Measurements from ENCODE around the gene ZC3H18.
A peak's percentile ranks its signal among the peaks of the same experiment; 100 is the strongest.
"Not testable (repeated sequence)": the region's sequence is repeated elsewhere in the genome, so short reads cannot be mapped to it uniquely, and the experiment has no call there.

Gene ZC3H18

GRCh38 chr16:88605186-88606147 lies 35.3 kb downstream of the ZC3H18 start:
- DNase-seq (ENCODE audit: low read depth in 3 of 3): no peak

GRCh38 chr16:88606148-88606757 lies 36.0 kb downstream of the ZC3H18 start:
- no peak for DNase-seq (ENCODE audit: low read depth in 3 of 3)

- DNase-seq (ENCODE audit: low read depth in 3 of 3): no peak
Measured at GRCh38 chr16:88608076-88608475, 37.9 kb downstream of the ZC3H18 start.

GRCh38 chr16:88609426-88609825 lies 39.2 kb downstream of the ZC3H18 start:
- DNase-seq (ENCODE audit: low read depth in 3 of 3): not testable (repeated sequence)

GRCh38 chr16:88610080-88610479 lies 39.9 kb downstream of the ZC3H18 start:
- no peak for DNase-seq (ENCODE audit: low read depth in 3 of 3)

- no peak for DNase-seq (ENCODE audit: low read depth in 3 of 3)
Measured at GRCh38 chr16:88610909-88611812, 41.0 kb downstream of the ZC3H18 start.

- DNase-seq (ENCODE audit: low read depth in 3 of 3): no peak
Measured at GRCh38 chr16:88613293-88613692, 43.1 kb downstream of the ZC3H18 start.

- DNase-seq (ENCODE audit: low read depth in 3 of 3): no peak
Measured at GRCh38 chr16:88613911-88614817, 44.0 kb downstream of the ZC3H18 start.

GRCh38 chr16:88614818-88615580 lies 44.8 kb downstream of the ZC3H18 start:
- DNase-seq (ENCODE audit: low read depth in 3 of 3): no peak

- no peak for DNase-seq (ENCODE audit: low read depth in 3 of 3)
Measured at GRCh38 chr16:88616320-88616719, 46.1 kb downstream of the ZC3H18 start.

GRCh38 chr16:88616736-88617135 lies 46.5 kb downstream of the ZC3H18 start:
- DNase-seq (ENCODE audit: low read depth in 3 of 3): no peak

GRCh38 chr16:88617268-88618031 lies 47.2 kb downstream of the ZC3H18 start:
- no peak for DNase-seq (ENCODE audit: low read depth in 3 of 3)

GRCh38 chr16:88618182-88618955 lies 48.2 kb downstream of the ZC3H18 start:
- no peak for DNase-seq (ENCODE audit: low read depth in 3 of 3)

- no peak for DNase-seq (ENCODE audit: low read depth in 3 of 3)
Measured at GRCh38 chr16:88618956-88619667, 48.9 kb downstream of the ZC3H18 start.

GRCh38 chr16:88619859-88620815 lies 49.9 kb downstream of the ZC3H18 start:
- DNase-seq (ENCODE audit: low read depth in 3 of 3): peak in 2 of 3 experiments; percentile 19 to 40

- DNase-seq (ENCODE audit: low read depth in 3 of 3): no peak
Measured at GRCh38 chr16:88622125-88622524, 51.9 kb downstream of the ZC3H18 start.

- no peak for DNase-seq (ENCODE audit: low read depth in 3 of 3)
Measured at GRCh38 chr16:88622866-88623265, 52.7 kb downstream of the ZC3H18 start.
